B cell (primary cell): ENCODE measurements around the gene GBA3. TPM values are rescaled to one million over a fixed set of nuclear protein-coding genes. Genes with fewer than 3 reads are reported as not detected.

Experiments
- ATAC-seq: fragments of 200-7000 bp; cut with Tn5 transposase; one replicate; pipeline ENCODE4 v1.10.0; 2021; ENCODE audit warnings: low read depth, mild to moderate bottlenecking, moderate number of reproducible peaks, moderate library complexity
- CTCF ChIA-PET: fragments of 350-600 bp; sonication (Branson Sonifier 250); formaldehyde crosslinking; loops from one replicate; lab custom pipeline; 2021; ENCODE audit warnings: antibody characterized with exemption, inconsistent platforms; lab: Charles Lee
- POLR2A ChIA-PET: fragments of 350-600 bp; sonication (Branson Sonifier 250); formaldehyde crosslinking; loops from one replicate; lab custom pipeline; 2021; ENCODE audit warnings: antibody characterized with exemption; lab: Charles Lee
- DNase-seq: peaks from one replicate; pipeline ENCODE4 v3.0.0; 2013
- H2AFZ ChIP-seq: 2 replicates; pipeline ENCODE4 v1.6.1; 2012; ENCODE audit warnings: mild to moderate bottlenecking, low read depth, low read length; ENCODE audit not compliant: insufficient read depth, poor library complexity, severe bottlenecking
- H3K27ac ChIP-seq, 2 donors: 1 replicate in 1 of 2; 2 replicates in 1 of 2; pipeline ENCODE4 v1.5.1; 2012 to 2013; ENCODE audit warnings: low read length in 2 of 2, mild to moderate bottlenecking in 2 of 2, moderate library complexity in 1 of 2
- H3K27me3 ChIP-seq, 4 experiments: fragments of 200-600 bp in 1 of 4; sonication (generic) in 1 of 4; replicated peaks in 1 of 4; 1 replicate in 2 of 4; 2 replicates in 2 of 4; pipeline versions ENCODE4 v1.6.1 to v1.7.0; 2013 to 2016; ENCODE audit warnings: low read length in 3 of 4, mild to moderate bottlenecking in 2 of 4, mixed read lengths in 1 of 4, moderate library complexity in 1 of 4; ENCODE audit not compliant: insufficient read depth in 4 of 4, control insufficient read depth in 3 of 4; ENCODE audit errors: control extremely low read depth in 1 of 4
- H3K36me3 ChIP-seq, 2 experiments: replicated peaks in 1 of 2; 1 replicate in 1 of 2; 2 replicates in 1 of 2; pipeline versions ENCODE4 v1.6.1 to v1.7.1; 2013; ENCODE audit warnings: low read length in 1 of 2; ENCODE audit not compliant: insufficient read depth in 2 of 2, control insufficient read depth in 1 of 2; ENCODE audit errors: control extremely low read depth in 1 of 2, extremely low read depth in 1 of 2
- H3K4me1 ChIP-seq, 2 donors: fragments of 200-600 bp in 1 of 2; sonication (generic) in 1 of 2; 1 replicate in 1 of 2; 2 replicates in 1 of 2; pipeline versions ENCODE4 v1.5.1 to v1.6.1; 2013 to 2017; ENCODE audit warnings: low read length in 2 of 2; ENCODE audit not compliant: control insufficient read depth in 2 of 2, insufficient read depth in 2 of 2
- H3K4me2 ChIP-seq: replicated peaks from 2 replicates; pipeline ENCODE3; 2012; ENCODE audit warnings: mild to moderate bottlenecking, low read depth, low read length; ENCODE audit not compliant: poor library complexity, severe bottlenecking
- H3K4me3 ChIP-seq, 5 experiments: fragments of 200-600 bp in 1 of 5; sonication (generic) in 1 of 5; 1 replicate in 3 of 5; 2 replicates in 2 of 5; pipeline versions ENCODE4 v1.5.1 to v1.7.0; 2011 to 2016; ENCODE audit warnings: low read length in 4 of 5, mild to moderate bottlenecking in 4 of 5, low read depth in 2 of 5, control low read depth in 1 of 5, moderate library complexity in 1 of 5; ENCODE audit not compliant: insufficient read depth in 1 of 5; ENCODE audit errors: control extremely low read depth in 1 of 5, extremely low read depth in 1 of 5
- H3K79me2 ChIP-seq: fragments of 200-600 bp; sonication (generic); one replicate; pipeline ENCODE4 v1.6.0; 2016; ENCODE audit warnings: low read length; ENCODE audit not compliant: control insufficient read depth, insufficient read depth
- H3K9ac ChIP-seq: fragments of 200-600 bp; sonication (generic); 2 replicates; pipeline ENCODE4 v1.6.1; 2017; ENCODE audit warnings: mild to moderate bottlenecking, low read length, moderate library complexity
- H3K9me3 ChIP-seq, 3 donors: one replicate each; pipeline versions ENCODE4 v1.6.1 to v1.7.1; 2013; ENCODE audit warnings: low read length in 2 of 3; ENCODE audit not compliant: control insufficient read depth in 2 of 3, insufficient read depth in 1 of 3; ENCODE audit errors: control extremely low read depth in 1 of 3
- H4K20me1 ChIP-seq: 2 replicates; pipeline ENCODE4 v1.6.0; 2012; ENCODE audit warnings: mild to moderate bottlenecking, low read length; ENCODE audit not compliant: insufficient read depth, control insufficient read depth, poor library complexity, severe bottlenecking
- H3K27ac Mint-ChIP-seq: one replicate; pipeline ENCODE4 v1.8.0; 2021; ENCODE audit warnings: mixed read lengths
- H3K27me3 Mint-ChIP-seq: one replicate; pipeline ENCODE4 v1.8.0; 2021; ENCODE audit warnings: mixed read lengths
- H3K4me1 Mint-ChIP-seq: one replicate; pipeline ENCODE4 v1.8.0; 2021; ENCODE audit warnings: mixed read lengths
- H3K4me3 Mint-ChIP-seq: one replicate; pipeline ENCODE4 v1.8.0; 2021; ENCODE audit warnings: mixed read lengths
- H3K9me3 Mint-ChIP-seq: one replicate; pipeline ENCODE4 v1.8.0; 2022; ENCODE audit warnings: mixed read lengths; ENCODE audit not compliant: insufficient read depth
- EZH2 ChIP-seq: IDR thresholded peaks from 2 replicates; pipeline ENCODE4 v1.6.1; 2012; ENCODE audit warnings: borderline replicate concordance, low read depth, mild to moderate bottlenecking, moderate library complexity, low read length; ENCODE audit not compliant: insufficient read depth, poor library complexity, severe bottlenecking
- WGBS: methylation state at CpG from one replicate; pipeline ENCODE4 v1.1.5; 2013; ENCODE audit warnings: missing lambda C conversion rate; ENCODE audit not compliant: insufficient coverage; 5-methylcytosine and 5-hydroxymethylcytosine counted together
- intact Hi-C: fragments of 100-400 bp; cut with micrococcal nuclease; formaldehyde crosslinking; loops from one replicate; pipeline ENCODE4 v1.10.0; 2022
- polyA plus RNA-seq: library from polyadenylated mRNA; depleted of rRNA; stranded (reverse); fragments of >200 nt; gene quantifications from 2 replicates; pipeline ENCODE4 v1.2.3, GENCODE V29; 2012
- total RNA-seq, 2 donors: library from RNA; stranded (reverse); fragments of 120-200 nt in 1 of 2; gene quantifications; 1 replicate in 1 of 2; 2 replicates in 1 of 2; pipeline versions ENCODE4 v1.2.3 to v1.2.4, GENCODE V29; 2013 to 2022
- TF ChIP-seq, protein P1 (sequence below): fragments of 200-600 bp; IDR thresholded peaks from one replicate; pipeline ENCODE4 v1.8.0; 2022; ENCODE audit warnings: antibody characterized with exemption, mild to moderate bottlenecking

GBA3 gene
- total and polyA plus RNA-seq, 2 donors (not counting 1 experiment from before 2014, with no cell fraction given) = not detected

DNA sequence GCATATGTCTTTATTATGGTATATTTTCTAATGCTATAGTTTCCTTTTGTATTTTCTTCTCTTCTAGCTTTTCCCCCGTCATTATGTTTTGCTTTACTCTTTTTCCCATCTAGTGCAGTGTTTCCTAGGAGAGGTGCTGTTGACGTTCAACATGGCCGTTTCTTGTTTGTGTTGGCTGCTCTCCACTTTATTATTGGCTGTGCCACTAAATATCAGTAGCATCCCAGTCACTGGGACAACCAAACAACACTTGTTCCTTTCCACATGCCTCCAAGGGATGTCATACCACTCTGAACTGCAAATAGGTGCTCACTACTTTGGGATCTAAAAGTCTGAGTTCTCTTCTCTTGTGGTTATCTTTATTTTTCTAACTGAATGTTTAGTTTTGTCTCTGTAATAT lies 26.5 kb downstream of the GBA3 start:
- no peaks in the 10 kb centered on the region for H3K4me1 Mint-ChIP-seq
- H3K4me3 Mint-ChIP-seq = no peak overlapping the region
- ATAC-seq = no peak
- no peak overlapping the region for H2AFZ ChIP-seq
- CTCF ChIA-PET = no interaction called here
- H3K27me3 ChIP-seq = no peaks in the 10 kb centered on the region
- H3K4me3 ChIP-seq = no peak overlapping the region
- no peaks in the 10 kb centered on the region for H3K36me3 ChIP-seq
- POLR2A ChIA-PET = no interaction called here
- no peak for DNase-seq
- no peak overlapping the region for H3K27ac Mint-ChIP-seq
- H3K9ac ChIP-seq = no peak overlapping the region
- H3K4me2 ChIP-seq = no peak overlapping the region
- H3K9me3 Mint-ChIP-seq = no peaks in the 10 kb centered on the region
- TF ChIP-seq, protein P1, sequence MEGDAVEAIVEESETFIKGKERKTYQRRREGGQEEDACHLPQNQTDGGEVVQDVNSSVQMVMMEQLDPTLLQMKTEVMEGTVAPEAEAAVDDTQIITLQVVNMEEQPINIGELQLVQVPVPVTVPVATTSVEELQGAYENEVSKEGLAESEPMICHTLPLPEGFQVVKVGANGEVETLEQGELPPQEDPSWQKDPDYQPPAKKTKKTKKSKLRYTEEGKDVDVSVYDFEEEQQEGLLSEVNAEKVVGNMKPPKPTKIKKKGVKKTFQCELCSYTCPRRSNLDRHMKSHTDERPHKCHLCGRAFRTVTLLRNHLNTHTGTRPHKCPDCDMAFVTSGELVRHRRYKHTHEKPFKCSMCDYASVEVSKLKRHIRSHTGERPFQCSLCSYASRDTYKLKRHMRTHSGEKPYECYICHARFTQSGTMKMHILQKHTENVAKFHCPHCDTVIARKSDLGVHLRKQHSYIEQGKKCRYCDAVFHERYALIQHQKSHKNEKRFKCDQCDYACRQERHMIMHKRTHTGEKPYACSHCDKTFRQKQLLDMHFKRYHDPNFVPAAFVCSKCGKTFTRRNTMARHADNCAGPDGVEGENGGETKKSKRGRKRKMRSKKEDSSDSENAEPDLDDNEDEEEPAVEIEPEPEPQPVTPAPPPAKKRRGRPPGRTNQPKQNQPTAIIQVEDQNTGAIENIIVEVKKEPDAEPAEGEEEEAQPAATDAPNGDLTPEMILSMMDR = no peak
- no peak for TF ChIP-seq EZH2
- WGBS = no CpG with 5 or more reads among the region's 3 CpGs
- H3K9me3 ChIP-seq = no peaks in the 10 kb centered on the region
- H3K27ac ChIP-seq = no peak overlapping the region
- H3K27me3 Mint-ChIP-seq = no peaks in the 10 kb centered on the region
- no peaks in the 10 kb centered on the region for H4K20me1 ChIP-seq
- H3K79me2 ChIP-seq = no peaks in the 10 kb centered on the region
- intact Hi-C loops = no loop called here
- H3K4me1 ChIP-seq = no peaks in the 10 kb centered on the region

DNA sequence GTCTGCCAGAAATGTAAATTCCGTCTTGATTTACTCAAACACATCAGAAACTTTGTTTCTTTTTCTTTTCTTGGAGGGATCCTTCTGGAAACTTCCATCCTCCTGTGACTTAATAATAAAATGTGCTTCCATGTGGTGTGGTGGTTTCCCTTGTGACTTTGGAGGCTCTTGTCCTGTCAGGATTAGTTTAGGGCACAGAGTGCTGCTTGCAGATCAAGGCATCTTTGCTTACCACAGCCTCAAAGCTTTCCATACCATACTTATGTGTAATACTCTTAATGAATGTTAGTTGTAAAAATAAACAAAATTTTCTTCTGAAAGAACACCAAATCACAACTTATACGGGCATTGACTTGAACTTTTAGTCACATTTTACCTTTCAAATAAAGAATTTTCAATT lies 27.4 kb downstream of the GBA3 start:
- no peaks in the 10 kb centered on the region for H3K79me2 ChIP-seq
- H3K9me3 ChIP-seq = no peaks in the 10 kb centered on the region
- no peak for DNase-seq
- H3K27me3 ChIP-seq = no peaks in the 10 kb centered on the region
- intact Hi-C loops = no loop called here
- no peak overlapping the region for H3K27ac ChIP-seq
- Mint-ChIP-seq H3K27me3 (no peaks in the 10 kb centered on the region), H3K9me3 (no peaks in the 10 kb centered on the region), H3K4me3 (no peak overlapping the region), H3K27ac (no peak overlapping the region), H3K4me1 (no peaks in the 10 kb centered on the region)
- no peak overlapping the region for H3K4me3 ChIP-seq
- POLR2A ChIA-PET = no interaction called here
- no CpG with 5 or more reads among the region's 2 CpGs for WGBS
- no peak overlapping the region for H2AFZ ChIP-seq
- no peak overlapping the region for H3K4me2 ChIP-seq
- H4K20me1 ChIP-seq = no peaks in the 10 kb centered on the region
- CTCF ChIA-PET = no interaction called here
- H3K9ac ChIP-seq = no peak overlapping the region
- no peak for TF ChIP-seq EZH2
- TF ChIP-seq, protein P1 = no peak
- no peaks in the 10 kb centered on the region for H3K4me1 ChIP-seq
- no peaks in the 10 kb centered on the region for H3K36me3 ChIP-seq
- no peak for ATAC-seq
